ENCODE results near the gene PRDX3.
"Not testable (repeated sequence)": the region's sequence is repeated elsewhere in the genome, so short reads cannot be mapped to it uniquely, and the experiment has no call there.

PRDX3 gene

DNA sequence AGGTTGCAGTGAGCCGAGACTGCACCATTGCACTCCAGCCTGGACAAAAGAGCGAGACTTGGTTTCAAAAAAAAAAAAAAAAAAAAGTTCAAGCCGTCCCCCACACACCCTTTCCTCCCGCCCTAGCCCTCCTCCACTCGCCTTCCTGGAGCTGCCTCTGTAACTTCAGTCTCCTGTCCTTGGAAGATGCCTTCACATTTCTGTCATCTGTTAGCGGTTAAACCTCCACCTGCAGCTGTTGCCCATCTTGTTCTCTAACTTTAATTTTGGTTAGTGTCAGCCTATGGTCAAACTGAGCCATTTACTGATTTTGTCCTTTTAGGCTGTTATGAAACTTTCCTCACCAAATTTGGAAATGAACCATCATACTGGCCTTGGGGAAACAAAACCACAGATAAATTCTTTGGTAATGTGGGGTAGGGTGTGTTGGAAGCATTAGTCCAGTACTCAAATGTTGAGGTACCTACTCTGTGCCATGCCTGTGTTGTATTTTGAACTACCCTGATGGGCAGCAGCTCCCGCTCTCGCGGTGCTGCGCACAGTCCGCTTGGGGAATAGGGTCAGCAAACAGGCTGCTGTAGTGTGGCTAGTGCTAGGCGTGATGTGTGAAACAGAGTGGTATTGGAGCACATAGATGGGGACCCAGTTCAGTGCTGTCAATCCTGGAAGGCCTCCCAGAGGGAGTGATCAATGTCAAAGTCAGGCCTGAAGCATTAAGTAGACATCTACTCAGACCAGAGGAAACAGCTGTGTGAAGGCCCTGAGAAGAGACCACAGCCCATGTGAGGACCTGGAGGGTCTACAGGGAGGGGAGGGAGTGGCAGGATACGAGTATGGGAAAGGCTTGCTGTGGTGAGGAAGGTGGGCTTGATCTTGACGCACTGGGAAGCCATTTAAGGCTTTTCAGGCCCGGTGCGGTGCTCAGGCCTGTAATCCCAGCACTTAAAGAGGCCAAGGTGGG lies 40.0 kb downstream of the PRDX3 start:
- Histone ChIP-seq H3K4me1 (ENCODE audit: control insufficient read depth, insufficient read depth, low read length) (no peaks in the 10 kb centered on the region), H3K4me3 (ENCODE audit: low read depth, low read length) (no peak overlapping the region), H3K9me3 (ENCODE audit: control insufficient read depth, insufficient read depth, low read length) (no peaks in the 10 kb centered on the region), H3K27me3 (ENCODE audit: control insufficient read depth, insufficient read depth, low read length) (no peaks in the 10 kb centered on the region), H3K27ac (ENCODE audit: low read depth, low read length) (no peak overlapping the region), H3K9ac (ENCODE audit: low read depth, low read length) (no peak overlapping the region), H3K36me3 (ENCODE audit: control insufficient read depth, insufficient read depth, low read length) (peaks cover 25% of the 10 kb centered on the region)

DNA sequence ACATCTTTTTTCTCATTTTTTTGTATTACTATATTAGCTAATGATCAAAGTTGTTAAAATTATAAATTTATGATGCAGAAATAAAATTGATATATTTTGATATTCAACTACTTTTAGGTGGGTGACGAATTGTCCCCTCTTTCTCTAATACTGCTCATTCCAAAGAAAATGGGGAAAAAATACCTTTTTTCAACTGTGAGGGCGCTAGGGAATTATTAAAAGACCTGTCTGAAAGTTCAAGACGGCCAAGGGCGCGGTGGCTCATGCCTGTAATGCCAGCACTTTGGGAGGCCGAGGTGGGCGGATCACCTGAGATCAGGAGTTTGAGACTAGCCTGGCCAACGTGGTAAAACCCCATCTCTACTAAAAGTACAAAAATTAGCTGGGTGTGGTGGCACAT lies 40.7 kb downstream of the PRDX3 start:
- not testable (repeated sequence) for H3K27me3 ChIP-seq (ENCODE audit: control insufficient read depth, insufficient read depth, low read length); H3K9ac ChIP-seq (ENCODE audit: low read depth, low read length); H3K27ac ChIP-seq (ENCODE audit: low read depth, low read length); H3K4me3 ChIP-seq (ENCODE audit: low read depth, low read length); H3K9me3 ChIP-seq (ENCODE audit: control insufficient read depth, insufficient read depth, low read length); H3K4me1 ChIP-seq (ENCODE audit: control insufficient read depth, insufficient read depth, low read length)
- H3K36me3 ChIP-seq (ENCODE audit: control insufficient read depth, insufficient read depth, low read length) = peaks cover 32% of the 10 kb centered on the region

DNA sequence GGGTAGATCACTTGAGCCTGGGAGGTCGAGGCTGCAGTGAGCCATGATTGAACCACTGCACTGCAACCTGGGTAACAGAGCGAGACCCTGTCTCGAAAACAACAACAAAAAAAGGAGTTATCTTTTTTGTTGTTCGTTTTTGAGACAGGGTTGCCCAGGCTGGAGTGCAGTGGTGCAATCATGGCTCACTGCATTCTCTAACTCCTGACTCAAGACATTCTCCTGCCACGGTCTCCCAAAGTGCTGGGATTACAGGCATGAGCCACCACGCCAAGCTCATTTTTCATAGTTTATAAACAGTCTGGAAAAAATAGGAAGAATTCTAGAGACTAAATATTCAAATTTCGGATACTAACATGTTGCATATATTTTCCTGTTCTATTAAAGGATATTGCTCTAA lies 42.5 kb downstream of the PRDX3 start:
- Histone ChIP-seq H3K27me3 (ENCODE audit: control insufficient read depth, insufficient read depth, low read length) (no peaks in the 10 kb centered on the region), H3K9me3 (ENCODE audit: control insufficient read depth, insufficient read depth, low read length) (no peaks in the 10 kb centered on the region), H3K4me1 (ENCODE audit: control insufficient read depth, insufficient read depth, low read length) (no peaks in the 10 kb centered on the region), H3K9ac (ENCODE audit: low read depth, low read length) (no peak overlapping the region), H3K36me3 (ENCODE audit: control insufficient read depth, insufficient read depth, low read length) (peaks cover 46% of the 10 kb centered on the region), H3K27ac (ENCODE audit: low read depth, low read length) (no peak overlapping the region), H3K4me3 (ENCODE audit: low read depth, low read length) (no peak overlapping the region)

DNA sequence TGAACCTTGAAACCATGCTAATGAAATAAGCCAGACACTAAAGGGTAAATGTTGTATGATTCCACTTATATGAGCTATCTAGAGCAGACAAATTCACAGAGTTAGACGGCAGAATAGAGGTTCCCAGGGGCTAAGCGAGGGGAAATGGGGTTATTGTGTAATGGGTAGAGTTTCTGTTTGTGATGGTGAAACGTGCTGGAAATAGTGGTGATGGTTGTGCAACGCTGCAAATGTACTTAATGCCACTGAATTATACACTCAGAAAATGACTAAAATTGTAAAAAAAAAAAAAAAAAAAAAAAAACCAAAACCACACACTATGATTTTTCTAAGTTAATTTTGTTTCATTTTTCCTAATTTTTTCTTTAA lies 43.1 kb downstream of the PRDX3 start:
- no peak overlapping the region for H3K4me3 ChIP-seq (ENCODE audit: low read depth, low read length)
- H3K4me1 ChIP-seq (ENCODE audit: control insufficient read depth, insufficient read depth, low read length) = no peaks in the 10 kb centered on the region
- H3K27me3 ChIP-seq (ENCODE audit: control insufficient read depth, insufficient read depth, low read length) = no peaks in the 10 kb centered on the region
- peaks cover 51% of the 10 kb centered on the region for H3K36me3 ChIP-seq (ENCODE audit: control insufficient read depth, insufficient read depth, low read length)
- no peaks in the 10 kb centered on the region for H3K9me3 ChIP-seq (ENCODE audit: control insufficient read depth, insufficient read depth, low read length)
- no peak overlapping the region for H3K27ac ChIP-seq (ENCODE audit: low read depth, low read length)
- no peak overlapping the region for H3K9ac ChIP-seq (ENCODE audit: low read depth, low read length)

DNA sequence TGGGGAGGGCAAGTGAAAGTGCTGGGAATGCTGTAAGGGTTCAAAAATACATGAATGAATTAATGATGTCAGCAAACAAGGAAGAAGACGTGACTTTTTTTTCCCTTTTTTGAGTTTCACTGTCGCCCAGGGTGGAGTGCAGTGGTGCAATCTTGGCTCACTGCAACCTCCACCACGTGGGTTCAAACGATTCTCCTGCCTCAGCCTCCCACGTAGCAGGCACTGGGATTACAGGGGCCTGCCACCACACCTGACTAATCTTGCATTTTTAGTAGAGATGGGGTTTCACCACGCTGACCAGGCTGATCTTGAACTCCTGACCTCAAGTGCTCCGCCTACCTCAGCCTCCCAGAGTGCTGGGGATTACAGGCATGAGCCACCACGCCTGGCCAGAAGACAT lies 44.7 kb downstream of the PRDX3 start:
- H3K36me3 ChIP-seq (ENCODE audit: control insufficient read depth, insufficient read depth, low read length) = peaks cover 67% of the 10 kb centered on the region

DNA sequence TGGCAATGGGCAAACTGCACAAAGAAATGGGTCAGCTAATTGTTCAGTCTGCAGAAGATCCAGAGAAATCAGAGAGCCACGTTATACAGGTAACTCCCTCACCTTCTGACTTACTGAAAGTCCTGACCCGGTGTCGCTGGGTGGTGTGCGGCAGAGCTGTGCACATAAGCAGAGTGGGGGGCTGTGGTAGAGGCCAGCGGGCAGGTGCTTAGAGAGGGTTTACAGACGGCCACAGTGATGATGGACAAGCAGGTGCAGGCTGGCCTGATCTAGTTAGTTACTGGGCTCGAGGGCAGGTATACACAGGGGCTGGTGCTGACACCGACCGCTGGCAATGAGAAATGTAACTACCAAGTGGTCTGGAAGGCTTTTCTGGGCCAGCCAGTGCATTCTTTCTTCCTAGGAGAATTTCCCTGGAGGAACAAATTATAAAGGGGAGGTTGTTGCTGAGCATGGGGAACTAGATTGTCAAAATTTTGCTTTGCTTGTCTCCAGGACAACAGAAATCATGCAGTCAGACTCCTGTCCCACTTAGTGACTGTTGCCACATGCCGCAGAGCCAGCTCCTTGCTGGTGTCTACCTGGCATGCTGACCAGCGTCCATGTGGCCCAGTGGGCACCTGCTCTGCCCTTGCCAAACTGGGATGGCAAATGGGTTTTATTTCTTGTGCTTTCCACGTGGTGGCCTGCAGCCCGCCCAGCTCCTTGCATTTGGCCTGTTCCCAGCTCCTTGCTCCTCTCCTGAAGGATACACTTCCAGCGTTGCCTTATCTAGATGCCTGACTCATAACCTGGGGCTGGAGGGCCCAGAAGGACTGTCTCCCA lies 45.9 kb downstream of the PRDX3 start:
- Histone ChIP-seq H3K27me3 (ENCODE audit: control insufficient read depth, insufficient read depth, low read length) (no peaks in the 10 kb centered on the region), H3K9ac (ENCODE audit: low read depth, low read length) (no peak overlapping the region), H3K4me1 (ENCODE audit: control insufficient read depth, insufficient read depth, low read length) (no peaks in the 10 kb centered on the region), H3K9me3 (ENCODE audit: control insufficient read depth, insufficient read depth, low read length) (no peaks in the 10 kb centered on the region), H3K27ac (ENCODE audit: low read depth, low read length) (no peak overlapping the region), H3K4me3 (ENCODE audit: low read depth, low read length) (no peak overlapping the region), H3K36me3 (ENCODE audit: control insufficient read depth, insufficient read depth, low read length) (peaks cover 70% of the 10 kb centered on the region)

More for the DNA sequence above, 44.7 kb downstream of the PRDX3 start:
- Histone ChIP-seq H3K27ac (ENCODE audit: low read depth, low read length) (no peak overlapping the region), H3K9ac (ENCODE audit: low read depth, low read length) (no peak overlapping the region), H3K27me3 (ENCODE audit: control insufficient read depth, insufficient read depth, low read length) (no peaks in the 10 kb centered on the region), H3K4me3 (ENCODE audit: low read depth, low read length) (no peak overlapping the region), H3K4me1 (ENCODE audit: control insufficient read depth, insufficient read depth, low read length) (no peaks in the 10 kb centered on the region), H3K9me3 (ENCODE audit: control insufficient read depth, insufficient read depth, low read length) (no peaks in the 10 kb centered on the region)

DNA sequence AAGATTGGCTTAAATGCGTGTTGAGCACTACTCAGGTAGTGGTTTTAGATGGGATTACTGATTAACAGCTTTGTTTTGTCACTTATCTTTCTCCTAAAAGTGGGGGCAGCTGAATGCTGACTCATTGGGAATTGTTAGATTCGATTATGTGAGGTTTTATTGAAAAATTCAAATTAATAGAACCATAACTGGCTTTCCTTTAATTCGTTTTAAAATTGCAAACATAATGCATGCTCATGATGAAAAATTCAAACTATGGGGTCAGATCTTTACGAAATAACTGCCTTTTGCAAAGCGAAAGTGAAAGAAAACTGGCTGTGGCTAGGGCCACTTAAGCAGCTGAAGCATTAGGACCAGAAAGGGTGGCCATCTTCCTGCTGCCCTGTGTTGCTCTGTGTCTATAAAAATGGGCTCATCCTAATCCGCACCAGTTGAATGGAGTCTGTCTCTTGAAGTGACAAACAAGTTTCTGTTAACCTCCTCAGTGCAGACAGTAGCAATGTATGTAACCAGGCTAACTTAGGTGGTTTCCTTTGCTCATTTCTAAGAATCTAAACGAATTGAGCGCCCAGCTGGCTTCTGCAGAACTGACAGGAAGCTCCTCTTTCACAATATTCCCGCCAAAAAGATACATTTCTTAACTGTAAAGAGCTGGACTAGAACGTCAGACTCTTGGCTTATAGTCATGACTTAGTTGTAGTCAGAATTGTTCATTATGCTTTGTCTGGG lies 46.9 kb downstream of the PRDX3 start:
- Histone ChIP-seq H3K27me3 (ENCODE audit: control insufficient read depth, insufficient read depth, low read length) (no peaks in the 10 kb centered on the region), H3K9me3 (ENCODE audit: control insufficient read depth, insufficient read depth, low read length) (no peaks in the 10 kb centered on the region), H3K4me3 (ENCODE audit: low read depth, low read length) (no peak overlapping the region), H3K9ac (ENCODE audit: low read depth, low read length) (no peak overlapping the region), H3K36me3 (ENCODE audit: control insufficient read depth, insufficient read depth, low read length) (peaks cover 70% of the 10 kb centered on the region), H3K27ac (ENCODE audit: low read depth, low read length) (no peak overlapping the region), H3K4me1 (ENCODE audit: control insufficient read depth, insufficient read depth, low read length) (no peaks in the 10 kb centered on the region)

DNA sequence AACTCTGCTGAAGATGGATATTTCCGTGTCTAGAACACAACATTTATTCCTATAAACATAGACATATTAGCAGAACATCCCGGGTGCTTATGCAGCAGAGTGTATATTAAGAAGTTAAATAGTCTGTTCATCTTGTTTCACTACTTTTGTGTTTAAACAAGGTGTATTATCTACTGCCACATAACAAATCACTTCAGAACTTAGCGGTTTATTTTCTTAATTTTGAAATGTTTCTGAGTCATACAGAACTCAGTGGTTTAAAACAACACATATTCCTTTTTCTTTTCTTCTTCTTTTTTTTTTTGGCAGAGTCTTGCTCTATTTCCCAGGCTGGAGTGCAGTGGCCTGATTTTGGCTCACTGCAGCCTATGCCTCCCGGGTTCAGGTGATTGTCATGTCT lies 48.9 kb downstream of the PRDX3 start:
- no peaks in the 10 kb centered on the region for H3K4me1 ChIP-seq (ENCODE audit: control insufficient read depth, insufficient read depth, low read length)
- H3K36me3 ChIP-seq (ENCODE audit: control insufficient read depth, insufficient read depth, low read length) = peaks cover 71% of the 10 kb centered on the region
- H3K4me3 ChIP-seq (ENCODE audit: low read depth, low read length) = no peak overlapping the region
- no peak overlapping the region for H3K27ac ChIP-seq (ENCODE audit: low read depth, low read length)
- H3K9ac ChIP-seq (ENCODE audit: low read depth, low read length) = no peak overlapping the region
- H3K9me3 ChIP-seq (ENCODE audit: control insufficient read depth, insufficient read depth, low read length) = no peaks in the 10 kb centered on the region
- H3K27me3 ChIP-seq (ENCODE audit: control insufficient read depth, insufficient read depth, low read length) = no peaks in the 10 kb centered on the region

DNA sequence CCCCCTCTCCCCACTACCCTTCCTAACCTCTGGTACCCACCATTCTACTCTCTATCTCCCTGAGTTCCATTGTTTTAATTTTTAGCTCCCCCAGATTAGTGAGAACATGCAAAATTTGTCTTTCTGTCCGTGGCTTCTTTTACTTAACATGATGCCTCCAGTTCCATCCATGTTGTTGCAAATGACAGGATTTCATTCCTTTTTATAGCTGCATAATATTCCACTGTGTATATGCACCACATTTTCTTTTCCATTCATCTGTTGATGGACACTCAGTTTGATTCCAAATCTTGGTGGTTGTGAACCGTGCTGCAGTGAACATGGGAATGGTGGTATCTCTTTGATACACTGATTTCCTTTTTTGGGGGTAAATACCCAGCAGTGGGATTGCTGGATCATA lies 52.7 kb downstream of the PRDX3 start:
- peaks cover 77% of the 10 kb centered on the region for H3K36me3 ChIP-seq (ENCODE audit: control insufficient read depth, insufficient read depth, low read length)
- H3K9ac ChIP-seq (ENCODE audit: low read depth, low read length) = no peak overlapping the region
- H3K4me1 ChIP-seq (ENCODE audit: control insufficient read depth, insufficient read depth, low read length) = no peaks in the 10 kb centered on the region
- H3K27me3 ChIP-seq (ENCODE audit: control insufficient read depth, insufficient read depth, low read length) = no peaks in the 10 kb centered on the region
- no peak overlapping the region for H3K27ac ChIP-seq (ENCODE audit: low read depth, low read length)
- H3K4me3 ChIP-seq (ENCODE audit: low read depth, low read length) = no peak overlapping the region
- H3K9me3 ChIP-seq (ENCODE audit: control insufficient read depth, insufficient read depth, low read length) = no peaks in the 10 kb centered on the region

DNA sequence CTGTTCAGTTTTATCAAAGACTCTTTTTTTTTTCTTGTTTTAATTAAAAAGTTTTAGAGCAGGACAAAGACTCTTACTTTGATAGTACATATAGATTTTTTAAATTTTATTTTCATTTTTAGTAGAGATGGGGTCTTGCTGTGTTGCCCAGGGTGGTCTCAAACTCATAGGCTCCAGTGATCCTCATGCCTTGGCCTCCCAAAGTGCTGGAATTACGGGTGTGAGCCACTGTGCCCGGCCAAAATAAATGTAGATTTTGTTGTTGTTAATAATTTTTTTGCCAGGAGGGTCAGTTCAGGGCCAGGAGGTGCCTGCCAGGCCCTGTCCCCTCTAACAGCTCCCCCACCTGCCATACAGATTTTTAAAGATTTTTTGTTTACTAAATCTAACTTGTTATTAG lies 57.7 kb downstream of the PRDX3 start:
- Histone ChIP-seq H3K27me3 (ENCODE audit: control insufficient read depth, insufficient read depth, low read length) (no peaks in the 10 kb centered on the region), H3K9ac (ENCODE audit: low read depth, low read length) (no peak overlapping the region), H3K4me3 (ENCODE audit: low read depth, low read length) (no peak overlapping the region), H3K4me1 (ENCODE audit: control insufficient read depth, insufficient read depth, low read length) (no peaks in the 10 kb centered on the region), H3K27ac (ENCODE audit: low read depth, low read length) (no peak overlapping the region), H3K36me3 (ENCODE audit: control insufficient read depth, insufficient read depth, low read length) (peaks cover 85% of the 10 kb centered on the region), H3K9me3 (ENCODE audit: control insufficient read depth, insufficient read depth, low read length) (no peaks in the 10 kb centered on the region)
